HL-60 (cell line): ENCODE results near the gene TARM1.
"Not testable (repeated sequence)": the region's sequence is repeated elsewhere in the genome, so short reads cannot be mapped to it uniquely, and the experiment has no call there.

Experiments used
- DNase-seq, 2 experiments: peaks; one replicate each; pipeline ENCODE4 v3.0.0-alpha.2; 2010 to 2020; ENCODE audit warnings: low read depth in 1 of 2, low spot score in 1 of 2
- H3K27ac ChIP-seq: fragments of 250-450 bp; sonication (Bioruptor Pico); replicated peaks from 2 replicates; pipeline ENCODE4 v1.5.1; 2020; ENCODE audit warnings: mild to moderate bottlenecking, moderate library complexity
- H3K27me3 ChIP-seq: fragments of 250-450 bp; sonication (Bioruptor Pico); 2 replicates; pipeline ENCODE4 v1.5.1; 2021; ENCODE audit warnings: mild to moderate bottlenecking, moderate library complexity; ENCODE audit not compliant: insufficient read depth, poor library complexity, severe bottlenecking
- H3K4me3 ChIP-seq: replicated peaks from 2 replicates; pipeline ENCODE4 v1.5.1; 2011; ENCODE audit warnings: mild to moderate bottlenecking, control low read depth, low read length; ENCODE audit not compliant: insufficient read depth
- GABPA ChIP-seq: IDR thresholded peaks from 2 replicates; pipeline ENCODE4 v1.6.1; 2012; ENCODE audit warnings: low read depth
- POLR2AphosphoS5 ChIP-seq: IDR thresholded peaks from 2 replicates; pipeline ENCODE4 v1.6.1; 2012; ENCODE audit warnings: low read depth
- SPI1 ChIP-seq: IDR thresholded peaks from 2 replicates; pipeline ENCODE4 v1.6.1; 2012; ENCODE audit warnings: low read depth, mild to moderate bottlenecking, borderline replicate concordance
- TF ChIP-seq, protein P1 (sequence below): IDR thresholded peaks from 2 replicates; pipeline ENCODE4 v1.6.1; 2012; ENCODE audit warnings: low read depth; ENCODE audit not compliant: insufficient replicate concordance
- TF ChIP-seq, protein P2 (sequence below): IDR thresholded peaks from one replicate; pipeline ENCODE4 v1.5.1; 2011; ENCODE audit warnings: low read length, control low read depth, inconsistent platforms; ENCODE audit not compliant: insufficient read depth

TARM1 gene

DNA sequence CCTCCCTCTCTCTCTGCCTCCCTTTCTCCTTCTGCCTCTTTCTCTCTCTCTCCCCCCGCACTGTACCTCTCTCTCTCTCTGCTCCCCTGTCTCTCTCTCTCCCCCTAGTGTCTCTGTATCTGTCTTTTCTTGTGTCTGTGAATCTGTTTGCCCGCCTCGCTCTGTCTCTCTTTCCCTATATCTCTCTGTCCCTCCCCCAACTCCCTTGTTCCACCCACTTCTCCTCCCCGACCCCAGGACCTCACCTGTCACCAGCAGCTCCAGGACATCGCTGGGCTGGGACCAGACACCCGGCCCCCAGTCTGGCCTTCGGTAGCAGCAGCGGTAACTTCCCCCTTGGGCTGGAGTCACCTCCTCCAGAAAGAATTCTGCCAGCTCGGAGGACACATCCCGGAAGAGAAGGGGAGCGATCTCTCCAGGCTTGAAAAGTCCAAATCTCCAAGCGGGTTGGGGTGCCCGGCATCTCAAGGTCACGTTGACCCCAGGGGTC lies 15.5 kb upstream of the TARM1 start:
- no peak for TF ChIP-seq SPI1
- TF ChIP-seq, protein P1, sequence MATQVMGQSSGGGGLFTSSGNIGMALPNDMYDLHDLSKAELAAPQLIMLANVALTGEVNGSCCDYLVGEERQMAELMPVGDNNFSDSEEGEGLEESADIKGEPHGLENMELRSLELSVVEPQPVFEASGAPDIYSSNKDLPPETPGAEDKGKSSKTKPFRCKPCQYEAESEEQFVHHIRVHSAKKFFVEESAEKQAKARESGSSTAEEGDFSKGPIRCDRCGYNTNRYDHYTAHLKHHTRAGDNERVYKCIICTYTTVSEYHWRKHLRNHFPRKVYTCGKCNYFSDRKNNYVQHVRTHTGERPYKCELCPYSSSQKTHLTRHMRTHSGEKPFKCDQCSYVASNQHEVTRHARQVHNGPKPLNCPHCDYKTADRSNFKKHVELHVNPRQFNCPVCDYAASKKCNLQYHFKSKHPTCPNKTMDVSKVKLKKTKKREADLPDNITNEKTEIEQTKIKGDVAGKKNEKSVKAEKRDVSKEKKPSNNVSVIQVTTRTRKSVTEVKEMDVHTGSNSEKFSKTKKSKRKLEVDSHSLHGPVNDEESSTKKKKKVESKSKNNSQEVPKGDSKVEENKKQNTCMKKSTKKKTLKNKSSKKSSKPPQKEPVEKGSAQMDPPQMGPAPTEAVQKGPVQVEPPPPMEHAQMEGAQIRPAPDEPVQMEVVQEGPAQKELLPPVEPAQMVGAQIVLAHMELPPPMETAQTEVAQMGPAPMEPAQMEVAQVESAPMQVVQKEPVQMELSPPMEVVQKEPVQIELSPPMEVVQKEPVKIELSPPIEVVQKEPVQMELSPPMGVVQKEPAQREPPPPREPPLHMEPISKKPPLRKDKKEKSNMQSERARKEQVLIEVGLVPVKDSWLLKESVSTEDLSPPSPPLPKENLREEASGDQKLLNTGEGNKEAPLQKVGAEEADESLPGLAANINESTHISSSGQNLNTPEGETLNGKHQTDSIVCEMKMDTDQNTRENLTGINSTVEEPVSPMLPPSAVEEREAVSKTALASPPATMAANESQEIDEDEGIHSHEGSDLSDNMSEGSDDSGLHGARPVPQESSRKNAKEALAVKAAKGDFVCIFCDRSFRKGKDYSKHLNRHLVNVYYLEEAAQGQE: no peak
- TF ChIP-seq, protein P2, sequence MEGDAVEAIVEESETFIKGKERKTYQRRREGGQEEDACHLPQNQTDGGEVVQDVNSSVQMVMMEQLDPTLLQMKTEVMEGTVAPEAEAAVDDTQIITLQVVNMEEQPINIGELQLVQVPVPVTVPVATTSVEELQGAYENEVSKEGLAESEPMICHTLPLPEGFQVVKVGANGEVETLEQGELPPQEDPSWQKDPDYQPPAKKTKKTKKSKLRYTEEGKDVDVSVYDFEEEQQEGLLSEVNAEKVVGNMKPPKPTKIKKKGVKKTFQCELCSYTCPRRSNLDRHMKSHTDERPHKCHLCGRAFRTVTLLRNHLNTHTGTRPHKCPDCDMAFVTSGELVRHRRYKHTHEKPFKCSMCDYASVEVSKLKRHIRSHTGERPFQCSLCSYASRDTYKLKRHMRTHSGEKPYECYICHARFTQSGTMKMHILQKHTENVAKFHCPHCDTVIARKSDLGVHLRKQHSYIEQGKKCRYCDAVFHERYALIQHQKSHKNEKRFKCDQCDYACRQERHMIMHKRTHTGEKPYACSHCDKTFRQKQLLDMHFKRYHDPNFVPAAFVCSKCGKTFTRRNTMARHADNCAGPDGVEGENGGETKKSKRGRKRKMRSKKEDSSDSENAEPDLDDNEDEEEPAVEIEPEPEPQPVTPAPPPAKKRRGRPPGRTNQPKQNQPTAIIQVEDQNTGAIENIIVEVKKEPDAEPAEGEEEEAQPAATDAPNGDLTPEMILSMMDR: no peak
- TF ChIP-seq POLR2AphosphoS5: no peak
- TF ChIP-seq GABPA: no peak
- Histone ChIP-seq H3K4me3 (peak overlapping the region; percentile 40), H3K27me3 (no peaks in the 10 kb centered on the region), H3K27ac (peak overlapping the region; percentile 54)
- DNase-seq: peak; percentile 46 to 71

DNA sequence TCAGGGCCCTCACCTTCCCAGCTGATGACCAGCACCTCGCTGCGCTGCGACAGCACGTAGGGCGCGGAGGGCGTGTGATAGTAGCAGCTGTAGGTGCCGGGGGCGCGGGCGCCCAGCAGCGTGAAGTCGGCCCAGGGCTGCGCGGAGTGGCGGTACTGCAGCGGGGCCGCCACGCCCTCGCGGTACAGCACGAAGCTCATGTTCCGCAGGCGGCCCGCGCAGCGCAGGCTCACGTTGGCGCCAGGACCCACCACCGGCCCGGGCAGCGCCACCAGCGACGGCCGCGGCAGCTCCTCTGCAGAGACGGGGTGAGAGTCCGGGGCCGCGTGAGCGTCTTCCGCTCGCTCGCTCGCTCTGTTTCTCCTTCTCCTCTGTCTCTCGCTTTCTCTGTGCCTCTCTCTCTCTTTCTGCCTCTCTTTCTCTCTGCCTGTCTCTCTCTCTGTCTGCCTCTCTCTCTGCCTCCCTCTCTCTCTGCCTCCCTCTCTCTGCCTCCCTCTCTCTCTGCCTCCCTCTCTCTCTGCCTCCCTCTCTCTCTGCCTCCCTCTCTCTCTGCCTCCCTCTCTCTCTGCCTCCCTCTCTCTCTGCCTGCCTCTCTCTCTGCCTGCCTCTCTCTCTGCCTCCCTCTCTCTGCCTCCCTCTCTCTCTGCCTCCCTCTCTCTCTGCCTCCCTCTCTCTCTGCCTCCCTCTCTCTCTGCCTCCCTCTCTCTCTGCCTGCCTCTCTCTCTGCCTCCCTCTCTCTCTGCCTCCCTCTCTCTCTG lies 14.9 kb upstream of the TARM1 start:
- peak overlapping the region; percentile 40; the same call in 1 of the 2 replicates for H3K4me3 ChIP-seq
- H3K27ac ChIP-seq, DNase-seq, H3K27me3 ChIP-seq: not testable (repeated sequence)

DNA sequence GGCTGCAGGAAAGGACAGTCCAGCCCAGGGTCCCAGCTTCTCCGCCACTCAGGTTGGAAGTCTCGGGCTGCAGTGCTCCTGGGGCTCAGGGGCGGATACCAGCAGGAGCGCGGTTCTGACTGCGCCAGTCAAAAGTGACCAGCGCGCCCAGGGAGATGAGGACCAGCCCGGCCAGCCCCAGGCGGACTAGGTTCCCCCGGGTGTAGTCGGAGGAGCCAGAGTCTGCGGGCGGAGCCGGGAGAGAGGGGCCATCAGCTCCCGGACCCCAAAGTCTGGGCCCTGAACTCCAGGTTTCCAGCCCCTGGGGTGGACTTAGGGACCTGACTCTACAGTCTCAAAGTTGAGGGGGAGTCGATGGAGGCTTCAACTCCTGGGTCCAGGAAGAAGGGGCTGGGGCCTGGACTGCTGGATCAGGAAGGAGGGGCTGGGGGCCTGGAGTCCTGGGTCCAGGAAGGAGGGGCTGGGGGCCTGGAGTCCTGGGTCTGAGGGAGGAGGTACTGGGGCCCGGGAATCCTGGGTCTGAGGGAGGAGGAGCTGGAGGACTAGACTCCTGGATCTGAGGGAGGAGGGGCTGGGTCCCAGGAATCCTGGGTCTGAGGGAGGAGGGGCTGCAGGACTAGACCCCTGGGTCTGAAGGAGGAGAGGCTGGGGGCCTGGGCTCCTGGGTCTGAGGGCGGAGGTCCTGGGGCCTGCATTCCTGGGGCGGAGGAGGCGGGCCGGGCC lies 14.1 kb upstream of the TARM1 start:
- no peak for DNase-seq
- H3K27ac ChIP-seq: no peak overlapping the region
- no peaks in the 10 kb centered on the region for H3K27me3 ChIP-seq
- TF ChIP-seq SPI1 (no peak), POLR2AphosphoS5 (no peak), GABPA (no peak)
- TF ChIP-seq, protein P1: no peak
- TF ChIP-seq, protein P2: no peak
- H3K4me3 ChIP-seq: no peak overlapping the region

DNA sequence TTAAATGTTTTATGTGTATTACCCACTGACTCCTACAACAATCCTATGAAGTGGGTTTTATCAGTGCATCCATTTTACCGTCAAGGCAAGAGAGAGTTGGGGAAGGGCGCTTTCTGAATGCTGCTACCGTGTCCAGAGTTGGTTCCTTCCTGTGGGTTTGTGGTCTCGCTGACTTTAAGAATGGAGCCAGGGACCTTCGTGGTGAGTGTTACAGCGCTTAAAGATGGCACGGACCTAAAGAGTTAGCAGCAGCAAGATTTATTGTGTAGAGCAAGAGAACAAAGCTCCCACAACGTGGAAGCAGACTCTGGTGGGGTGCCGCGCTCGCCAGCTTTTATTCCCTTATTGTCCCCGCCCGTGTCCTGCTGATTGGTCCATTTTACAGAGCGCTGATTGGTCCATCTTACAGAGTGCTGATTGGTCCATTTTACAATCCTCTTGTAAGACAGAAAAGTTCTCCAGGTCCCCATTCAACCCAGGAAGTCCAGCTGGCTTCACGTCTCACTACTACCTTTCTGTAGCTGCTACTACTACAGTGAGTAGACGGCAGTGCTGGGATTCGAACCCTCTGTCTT lies 13.3 kb upstream of the TARM1 start:
- TF ChIP-seq GABPA (no peak), POLR2AphosphoS5 (no peak), SPI1 (no peak)
- TF ChIP-seq, protein P2: no peak
- TF ChIP-seq, protein P1: no peak
- Histone ChIP-seq H3K27me3 (no peaks in the 10 kb centered on the region), H3K27ac (no peak overlapping the region), H3K4me3 (no peak overlapping the region)
- DNase-seq: peak in 1 of 2 experiments; percentile 39
